GM23338 (cell line): Measurements from ENCODE around the gene ANGPTL2. TPM values are rescaled to one million over a fixed set of nuclear protein-coding genes. Genes with fewer than 3 reads are reported as not detected.

Experiments used
- ATAC-seq: fragments of 200-7000 bp; cut with Tn5 transposase; 3 replicates; pipeline ENCODE4 v1.9.1; 2020
- DNase-seq: peaks from one replicate; pipeline ENCODE4 v3.0.0-alpha.2; 2015; ENCODE audit warnings: low spot score
- H2AFZ ChIP-seq: fragments of 200-600 bp; sonication (generic); 2 replicates; pipeline ENCODE4 v1.8.0; 2016; ENCODE audit warnings: antibody characterized with exemption, mild to moderate bottlenecking, moderate library complexity
- H3F3A ChIP-seq: fragments of 200-600 bp; sonication (generic); replicated peaks from 2 replicates; pipeline ENCODE4 v1.8.0; 2017; ENCODE audit warnings: antibody characterized with exemption, mixed run types, low read depth
- H3K27ac ChIP-seq: fragments of 200-600 bp; sonication (generic); 2 replicates; pipeline ENCODE4 v1.6.1; 2016; ENCODE audit warnings: low read depth
- H3K27me3 ChIP-seq: fragments of 200-600 bp; sonication (generic); 2 replicates; pipeline ENCODE4 v1.8.0; 2016; ENCODE audit warnings: mild to moderate bottlenecking, mixed run types, moderate library complexity; ENCODE audit not compliant: insufficient read depth
- H3K36me3 ChIP-seq: fragments of 200-600 bp; sonication (generic); 2 replicates; pipeline ENCODE4 v1.8.0; 2016; ENCODE audit warnings: mild to moderate bottlenecking; ENCODE audit not compliant: insufficient read depth
- H3K4me1 ChIP-seq: fragments of 200-600 bp; sonication (generic); 2 replicates; pipeline ENCODE4 v1.8.0; 2016; ENCODE audit warnings: mild to moderate bottlenecking, moderate library complexity; ENCODE audit not compliant: insufficient read depth
- H3K4me2 ChIP-seq: fragments of 200-600 bp; sonication (generic); 2 replicates; pipeline ENCODE4 v1.7.1; 2017; ENCODE audit warnings: mixed run types
- H3K4me3 ChIP-seq: fragments of 200-600 bp; sonication (generic); 2 replicates; pipeline ENCODE4 v1.6.1; 2016; ENCODE audit warnings: mixed run types
- H3K79me2 ChIP-seq: fragments of 200-600 bp; sonication (generic); replicated peaks from 2 replicates; pipeline ENCODE4 v1.8.0; 2017; ENCODE audit warnings: mild to moderate bottlenecking; ENCODE audit not compliant: insufficient read depth
- H3K9me2 ChIP-seq: fragments of 200-600 bp; sonication (generic); 2 replicates; pipeline ENCODE4 v1.8.0; 2017; ENCODE audit not compliant: insufficient read depth
- H4K20me1 ChIP-seq: fragments of 200-600 bp; sonication (generic); replicated peaks from 2 replicates; pipeline ENCODE4 v1.8.0; 2017; ENCODE audit warnings: mild to moderate bottlenecking; ENCODE audit not compliant: insufficient read depth
- H3K27ac Mint-ChIP-seq: 2 replicates; pipeline ENCODE4 v1.8.0; 2020; ENCODE audit warnings: inconsistent platforms, mild to moderate bottlenecking, moderate library complexity, mixed read lengths
- H3K27me3 Mint-ChIP-seq: 3 replicates; pipeline ENCODE4 v1.8.0; 2022; ENCODE audit warnings: low read depth, mild to moderate bottlenecking, moderate library complexity, mixed read lengths, inconsistent platforms; ENCODE audit not compliant: insufficient read depth, poor library complexity
- H3K36me3 Mint-ChIP-seq: 3 replicates; pipeline ENCODE4 v1.8.0; 2021; ENCODE audit warnings: low read depth, mild to moderate bottlenecking, inconsistent platforms, moderate library complexity, mixed read lengths
- H3K4me1 Mint-ChIP-seq: 3 replicates; pipeline ENCODE4 v1.8.0; 2020; ENCODE audit warnings: mild to moderate bottlenecking, inconsistent platforms, mixed read lengths
- H3K4me3 Mint-ChIP-seq: 3 replicates; pipeline ENCODE4 v1.8.0; 2021; ENCODE audit warnings: moderate library complexity, mild to moderate bottlenecking, inconsistent platforms, mixed read lengths
- H3K9me3 Mint-ChIP-seq: 3 replicates; pipeline ENCODE4 v1.8.0; 2020; ENCODE audit warnings: moderate library complexity, mild to moderate bottlenecking, inconsistent platforms, mixed read lengths
- CREB1 ChIP-seq: fragments of 250-450 bp; sonication (Bioruptor Pico); IDR thresholded peaks from 2 replicates; pipeline ENCODE4 v1.5.0; 2020; ENCODE audit warnings: low read depth, mild to moderate bottlenecking, moderate library complexity
- NANOG ChIP-seq: IDR thresholded peaks from 2 replicates; pipeline ENCODE4 v1.6.1; 2016; ENCODE audit warnings: antibody characterized with exemption, borderline replicate concordance
- POLR2AphosphoS5 ChIP-seq: IDR thresholded peaks from 2 replicates; pipeline ENCODE4 v1.6.1; 2016; ENCODE audit warnings: antibody characterized with exemption, low read depth
- ZNF114 ChIP-seq: fragments of 250-450 bp; sonication (Bioruptor Pico); IDR thresholded peaks from 2 replicates; pipeline ENCODE4 v1.5.0; 2020; ENCODE audit warnings: mild to moderate bottlenecking, moderate library complexity
- ZNF331 ChIP-seq: fragments of 250-450 bp; sonication (Bioruptor Pico); IDR thresholded peaks from 2 replicates; pipeline ENCODE4 v1.5.0; 2020; ENCODE audit warnings: low read depth, mild to moderate bottlenecking, moderate library complexity
- polyA plus RNA-seq: library from polyadenylated mRNA; unstranded; fragments of >200 nt; fragmentation: Nextera tagmentation; extraction: Ambion mirVana; gene quantifications from 2 replicates; pipeline ENCODE4 v1.2.1, GENCODE V29; 2016
- total RNA-seq: library from RNA; depleted of rRNA; stranded (reverse); fragments of >200 nt; shearing (Covaris generic); gene quantifications from 2 replicates; pipeline ENCODE4 v1.2.3, GENCODE V29; 2014
- TF ChIP-seq, protein P1 (sequence below): fragments of 250-450 bp; sonication (Bioruptor Pico); IDR thresholded peaks from 2 replicates; pipeline ENCODE4 v1.5.0; 2020; ENCODE audit warnings: mild to moderate bottlenecking, moderate library complexity

ANGPTL2 gene
- total and polyA plus RNA-seq, 2 experiments from 2014 or later: 2.9 to 5.2 TPM

GRCh38 chr9:127112056-127112455 is 10.4 kb downstream of the ANGPTL2 start:
- peak overlapping the region; percentile 80 for H3K27ac ChIP-seq
- no peaks in the 10 kb centered on the region for H3K79me2 ChIP-seq
- DNase-seq (peak; percentile 95), ATAC-seq (peak; percentile 95)
- no peak overlapping the region for H2AFZ ChIP-seq
- Mint-ChIP-seq H3K4me1 (peaks cover 28% of the 10 kb centered on the region), H3K36me3 (peaks cover 7% of the 10 kb centered on the region; the same call in 2 of the 3 replicates), H3K27ac (peak overlapping the region; percentile 88), H3K27me3 (peaks cover 9% of the 10 kb centered on the region), H3K4me3 (no peak overlapping the region), H3K9me3 (no peaks in the 10 kb centered on the region)
- TF ChIP-seq CREB1 (CRISPR knock-in tag): peak; percentile 92
- TF ChIP-seq, protein P1, sequence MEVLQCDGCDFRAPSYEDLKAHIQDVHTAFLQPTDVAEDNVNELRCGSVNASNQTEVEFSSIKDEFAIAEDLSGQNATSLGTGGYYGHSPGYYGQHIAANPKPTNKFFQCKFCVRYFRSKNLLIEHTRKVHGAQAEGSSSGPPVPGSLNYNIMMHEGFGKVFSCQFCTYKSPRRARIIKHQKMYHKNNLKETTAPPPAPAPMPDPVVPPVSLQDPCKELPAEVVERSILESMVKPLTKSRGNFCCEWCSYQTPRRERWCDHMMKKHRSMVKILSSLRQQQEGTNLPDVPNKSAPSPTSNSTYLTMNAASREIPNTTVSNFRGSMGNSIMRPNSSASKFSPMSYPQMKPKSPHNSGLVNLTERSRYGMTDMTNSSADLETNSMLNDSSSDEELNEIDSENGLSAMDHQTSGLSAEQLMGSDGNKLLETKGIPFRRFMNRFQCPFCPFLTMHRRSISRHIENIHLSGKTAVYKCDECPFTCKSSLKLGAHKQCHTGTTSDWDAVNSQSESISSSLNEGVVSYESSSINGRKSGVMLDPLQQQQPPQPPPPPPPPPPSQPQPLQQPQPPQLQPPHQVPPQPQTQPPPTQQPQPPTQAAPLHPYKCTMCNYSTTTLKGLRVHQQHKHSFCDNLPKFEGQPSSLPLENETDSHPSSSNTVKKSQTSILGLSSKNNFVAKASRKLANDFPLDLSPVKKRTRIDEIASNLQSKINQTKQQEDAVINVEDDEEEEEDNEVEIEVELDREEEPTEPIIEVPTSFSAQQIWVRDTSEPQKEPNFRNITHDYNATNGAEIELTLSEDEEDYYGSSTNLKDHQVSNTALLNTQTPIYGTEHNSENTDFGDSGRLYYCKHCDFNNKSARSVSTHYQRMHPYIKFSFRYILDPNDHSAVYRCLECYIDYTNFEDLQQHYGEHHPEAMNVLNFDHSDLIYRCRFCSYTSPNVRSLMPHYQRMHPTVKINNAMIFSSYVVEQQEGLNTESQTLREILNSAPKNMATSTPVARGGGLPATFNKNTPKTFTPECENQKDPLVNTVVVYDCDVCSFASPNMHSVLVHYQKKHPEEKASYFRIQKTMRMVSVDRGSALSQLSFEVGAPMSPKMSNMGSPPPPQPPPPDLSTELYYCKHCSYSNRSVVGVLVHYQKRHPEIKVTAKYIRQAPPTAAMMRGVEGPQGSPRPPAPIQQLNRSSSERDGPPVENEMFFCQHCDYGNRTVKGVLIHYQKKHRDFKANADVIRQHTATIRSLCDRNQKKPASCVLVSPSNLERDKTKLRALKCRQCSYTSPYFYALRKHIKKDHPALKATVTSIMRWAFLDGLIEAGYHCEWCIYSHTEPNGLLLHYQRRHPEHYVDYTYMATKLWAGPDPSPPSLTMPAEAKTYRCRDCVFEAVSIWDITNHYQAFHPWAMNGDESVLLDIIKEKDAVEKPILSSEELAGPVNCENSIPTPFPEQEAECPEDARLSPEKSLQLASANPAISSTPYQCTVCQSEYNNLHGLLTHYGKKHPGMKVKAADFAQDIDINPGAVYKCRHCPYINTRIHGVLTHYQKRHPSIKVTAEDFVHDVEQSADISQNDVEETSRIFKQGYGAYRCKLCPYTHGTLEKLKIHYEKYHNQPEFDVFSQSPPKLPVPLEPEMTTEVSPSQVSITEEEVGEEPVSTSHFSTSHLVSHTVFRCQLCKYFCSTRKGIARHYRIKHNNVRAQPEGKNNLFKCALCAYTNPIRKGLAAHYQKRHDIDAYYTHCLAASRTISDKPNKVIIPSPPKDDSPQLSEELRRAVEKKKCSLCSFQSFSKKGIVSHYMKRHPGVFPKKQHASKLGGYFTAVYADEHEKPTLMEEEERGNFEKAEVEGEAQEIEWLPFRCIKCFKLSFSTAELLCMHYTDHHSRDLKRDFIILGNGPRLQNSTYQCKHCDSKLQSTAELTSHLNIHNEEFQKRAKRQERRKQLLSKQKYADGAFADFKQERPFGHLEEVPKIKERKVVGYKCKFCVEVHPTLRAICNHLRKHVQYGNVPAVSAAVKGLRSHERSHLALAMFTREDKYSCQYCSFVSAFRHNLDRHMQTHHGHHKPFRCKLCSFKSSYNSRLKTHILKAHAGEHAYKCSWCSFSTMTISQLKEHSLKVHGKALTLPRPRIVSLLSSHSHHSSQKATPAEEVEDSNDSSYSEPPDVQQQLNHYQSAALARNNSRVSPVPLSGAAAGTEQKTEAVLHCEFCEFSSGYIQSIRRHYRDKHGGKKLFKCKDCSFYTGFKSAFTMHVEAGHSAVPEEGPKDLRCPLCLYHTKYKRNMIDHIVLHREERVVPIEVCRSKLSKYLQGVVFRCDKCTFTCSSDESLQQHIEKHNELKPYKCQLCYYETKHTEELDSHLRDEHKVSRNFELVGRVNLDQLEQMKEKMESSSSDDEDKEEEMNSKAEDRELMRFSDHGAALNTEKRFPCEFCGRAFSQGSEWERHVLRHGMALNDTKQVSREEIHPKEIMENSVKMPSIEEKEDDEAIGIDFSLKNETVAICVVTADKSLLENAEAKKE (CRISPR knock-in tag): peak; percentile 14; the same call in 1 of the 2 replicates
- TF ChIP-seq ZNF331: 0 out of 2 replicates have a peak, but pooled peaks have one; percentile 4
- 0 out of 2 replicates have a peak, but pooled peaks have one; percentile 47 for TF ChIP-seq ZNF114
- TF ChIP-seq POLR2AphosphoS5: no peak
- H3K4me2 ChIP-seq: peak overlapping the region; percentile 35; the same call in 1 of the 2 replicates
- H3K9me2 ChIP-seq: 0 out of 2 replicates have a peak, but pooled peaks cover 4% of the 10 kb centered on the region
- no peaks in the 10 kb centered on the region for H3K36me3 ChIP-seq
- no peaks in the 10 kb centered on the region for H3K27me3 ChIP-seq
- H4K20me1 ChIP-seq: no peaks in the 10 kb centered on the region
- peaks cover 13% of the 10 kb centered on the region; the same call in 1 of the 2 replicates for H3K4me1 ChIP-seq
- no peaks in the 10 kb centered on the region for H3F3A ChIP-seq
- no peak overlapping the region for H3K4me3 ChIP-seq

DNA sequence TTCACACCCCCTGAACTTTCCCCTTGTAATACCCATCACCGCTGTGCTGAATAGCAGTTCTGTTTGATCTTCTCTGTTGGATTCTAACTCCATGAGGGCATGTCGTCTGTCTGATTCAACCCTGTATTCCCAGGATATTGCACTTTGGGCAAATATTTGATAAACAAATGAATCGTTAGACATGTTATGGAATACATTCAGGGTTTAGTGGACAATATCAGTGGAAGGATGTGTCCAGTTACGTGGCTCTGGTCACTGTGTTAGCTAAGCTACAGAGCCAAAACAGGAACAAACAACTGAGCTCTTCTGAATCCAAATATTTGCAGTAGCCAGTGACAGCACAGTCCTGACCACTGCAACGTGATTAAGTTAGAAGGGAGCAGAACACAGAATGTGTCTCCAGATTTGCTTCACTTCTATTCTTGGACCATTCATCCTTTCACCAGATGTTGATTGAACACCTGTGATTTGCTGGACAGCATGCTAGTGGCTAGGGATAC is 13.2 kb downstream of the ANGPTL2 start:
- Histone ChIP-seq H3K9me2 (no peaks in the 10 kb centered on the region), H2AFZ (no peak overlapping the region), H3K4me1 (peaks cover 13% of the 10 kb centered on the region; the same call in 1 of the 2 replicates), H3K27ac (no peak overlapping the region), H3K79me2 (no peaks in the 10 kb centered on the region), H3F3A (no peaks in the 10 kb centered on the region), H3K4me3 (no peak overlapping the region), H3K27me3 (no peaks in the 10 kb centered on the region), H3K4me2 (no peak overlapping the region), H3K36me3 (no peaks in the 10 kb centered on the region), H4K20me1 (no peaks in the 10 kb centered on the region)
- no peaks in the 10 kb centered on the region for H3K9me3 Mint-ChIP-seq
- peaks cover 7% of the 10 kb centered on the region; the same call in 2 of the 3 replicates for H3K36me3 Mint-ChIP-seq
- peaks cover 26% of the 10 kb centered on the region for H3K4me1 Mint-ChIP-seq
- H3K27ac Mint-ChIP-seq: no peak overlapping the region
- peaks cover 9% of the 10 kb centered on the region for H3K27me3 Mint-ChIP-seq
- H3K4me3 Mint-ChIP-seq: no peak overlapping the region
- DNase-seq (no peak), ATAC-seq (no peak)
- TF ChIP-seq NANOG (no peak), POLR2AphosphoS5 (no peak), CREB1 (CRISPR knock-in tag) (no peak)
- TF ChIP-seq, protein P1 (CRISPR knock-in tag): no peak
